OCI-LY1 (cell line): ENCODE data around the gene OR13J1.

Source experiments
- H2AFZ ChIP-seq: fragments of 200-600 bp; sonication (generic), shearing (Covaris generic); 2 replicates; pipeline ENCODE4 v1.6.0; 2014; ENCODE audit warnings: antibody characterized with exemption, mild to moderate bottlenecking, low read length
- H3F3A ChIP-seq: fragments of 200-600 bp; sonication (generic), shearing (Covaris generic); 2 replicates; pipeline ENCODE4 v1.6.0; 2014; ENCODE audit warnings: mild to moderate bottlenecking, antibody characterized with exemption, low read length, moderate library complexity; ENCODE audit not compliant: insufficient read depth
- H3K27ac ChIP-seq: fragments of 200-600 bp; sonication (generic); 2 replicates; pipeline ENCODE4 v1.5.1; 2014; ENCODE audit warnings: low read length, mixed run types, mild to moderate bottlenecking, low read depth; ENCODE audit not compliant: poor library complexity, severe bottlenecking
- H3K27me3 ChIP-seq: fragments of 200-600 bp; sonication (generic); 2 replicates; pipeline ENCODE4 v1.6.0; 2014; ENCODE audit warnings: antibody characterized with exemption, mild to moderate bottlenecking, low read length, moderate library complexity; ENCODE audit not compliant: insufficient read depth
- H3K36me3 ChIP-seq: fragments of 200-600 bp; sonication (generic); 2 replicates; pipeline ENCODE4 v1.6.1; 2014; ENCODE audit warnings: mild to moderate bottlenecking, antibody characterized with exemption, low read length, moderate library complexity, mixed read lengths; ENCODE audit not compliant: insufficient read depth
- H3K4me1 ChIP-seq: fragments of 200-600 bp; sonication (generic); 2 replicates; pipeline ENCODE4 v1.5.1; 2014; ENCODE audit warnings: mild to moderate bottlenecking, low read length, moderate library complexity; ENCODE audit not compliant: insufficient read depth, severe bottlenecking
- H3K4me2 ChIP-seq: fragments of 200-600 bp; sonication (generic), shearing (Covaris generic); 2 replicates; pipeline ENCODE4 v1.6.1; 2014; ENCODE audit warnings: low read length
- H3K4me3 ChIP-seq: fragments of 200-600 bp; sonication (generic); 2 replicates; pipeline ENCODE4 v1.5.1; 2014; ENCODE audit warnings: low read length, low read depth, mild to moderate bottlenecking, mixed read lengths; ENCODE audit not compliant: poor library complexity, severe bottlenecking
- H3K79me2 ChIP-seq: fragments of 200-600 bp; shearing (Covaris generic); 2 replicates; pipeline ENCODE4 v1.6.1; 2016; ENCODE audit warnings: mixed run types, low read length, mixed read lengths; ENCODE audit not compliant: insufficient read depth
- H3K9ac ChIP-seq: fragments of 200-600 bp; sonication (generic), shearing (Covaris generic); 2 replicates; pipeline ENCODE4 v1.6.1; 2014; ENCODE audit warnings: mild to moderate bottlenecking, low read length, mixed read lengths
- H3K9me2 ChIP-seq: fragments of 200-600 bp; sonication (generic), shearing (Covaris generic); 2 replicates; pipeline ENCODE4 v1.6.1; 2014; ENCODE audit warnings: low read depth, mild to moderate bottlenecking, low read length, mixed read lengths
- H3K9me3 ChIP-seq: fragments of 200-600 bp; shearing (Covaris generic); 2 replicates; pipeline ENCODE4 v1.6.1; 2014; ENCODE audit warnings: low read length, mixed read lengths
- H4K20me1 ChIP-seq: fragments of 200-600 bp; sonication (generic), shearing (Covaris generic); 2 replicates; pipeline ENCODE4 v1.6.0; 2016; ENCODE audit warnings: mild to moderate bottlenecking, low read length; ENCODE audit not compliant: insufficient read depth
- CTCF ChIP-seq: fragments of 200-600 bp; sonication (generic), shearing (Covaris generic); IDR thresholded peaks from 2 replicates; pipeline ENCODE4 v1.5.1; 2017; ENCODE audit warnings: mild to moderate bottlenecking, antibody characterized with exemption, low read length, moderate library complexity, mixed read lengths
- EZH2 ChIP-seq: fragments of 200-600 bp; sonication (generic), shearing (Covaris generic); IDR thresholded peaks from 2 replicates; pipeline ENCODE4 v1.8.0; 2017; ENCODE audit warnings: borderline replicate concordance, mixed run types, mild to moderate bottlenecking, antibody characterized with exemption, low read length, moderate library complexity, mixed read lengths

The OR13J1 gene

DNA sequence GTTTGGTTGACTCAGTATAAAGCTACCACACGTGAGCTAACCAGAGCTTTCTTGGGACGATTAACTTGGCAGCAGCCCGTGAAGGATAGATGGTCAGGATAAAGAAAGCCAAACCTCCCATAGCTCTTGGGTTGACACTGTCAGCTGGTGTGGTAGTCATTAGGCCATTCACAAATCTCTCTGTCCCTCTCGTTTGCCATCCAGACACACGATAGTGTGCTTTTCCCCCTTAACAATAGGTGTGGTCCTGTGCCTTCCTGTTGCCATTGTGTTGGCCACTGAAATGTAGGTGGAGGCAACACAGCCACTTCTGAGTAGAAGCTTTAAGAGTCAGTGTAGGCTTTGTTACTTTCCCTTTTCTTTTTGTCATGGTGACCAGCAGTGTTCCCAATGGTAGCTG lies 11.7 kb downstream of the OR13J1 start:
- TF ChIP-seq EZH2 (no peak), CTCF (no peak)
- no peaks in the 10 kb centered on the region for H3K9me3 ChIP-seq

DNA sequence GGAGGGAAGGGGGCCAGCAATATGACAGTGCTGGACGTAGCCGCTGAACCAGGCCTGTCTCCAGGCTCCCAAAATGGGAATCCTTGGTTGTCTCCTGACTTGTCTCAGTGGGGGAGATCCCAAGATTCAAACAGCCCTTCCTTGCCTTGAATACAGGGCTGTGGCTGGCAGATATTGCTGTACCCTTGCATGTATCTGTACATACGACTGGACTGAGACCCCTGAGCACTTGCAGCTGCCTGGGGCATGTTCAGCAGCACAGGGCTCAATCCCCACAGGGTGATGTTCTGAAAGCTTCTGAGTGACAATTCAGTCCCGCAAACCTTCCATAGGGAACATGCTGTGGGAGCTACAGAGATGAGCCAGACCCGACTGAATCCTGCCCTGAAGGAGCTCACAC lies 13.3 kb downstream of the OR13J1 start:
- Histone ChIP-seq H3K4me3 (no peak overlapping the region), H3K9me3 (no peaks in the 10 kb centered on the region)

More for the DNA sequence above, 11.7 kb downstream of the OR13J1 start:
- Histone ChIP-seq H2AFZ (no peak overlapping the region), H3K4me3 (no peak overlapping the region), H3K36me3 (no peaks in the 10 kb centered on the region), H3K4me2 (no peak overlapping the region), H3K27me3 (no peaks in the 10 kb centered on the region), H3K9ac (no peak overlapping the region), H3F3A (no peaks in the 10 kb centered on the region), H3K79me2 (no peaks in the 10 kb centered on the region), H3K9me2 (no peaks in the 10 kb centered on the region), H3K27ac (no peak overlapping the region), H3K4me1 (no peaks in the 10 kb centered on the region), H4K20me1 (no peaks in the 10 kb centered on the region)

GRCh38 chr9:35856206-35856605 lies 14.0 kb downstream of the OR13J1 start:
- no peak overlapping the region for H3K9ac ChIP-seq
- TF ChIP-seq CTCF (no peak), EZH2 (no peak)
- H3K9me2 ChIP-seq, result no peaks in the 10 kb centered on the region
- no peaks in the 10 kb centered on the region for H3K4me1 ChIP-seq
- H2AFZ ChIP-seq, result no peak overlapping the region
- no peaks in the 10 kb centered on the region for H3F3A ChIP-seq
- no peak overlapping the region for H3K27ac ChIP-seq
- no peaks in the 10 kb centered on the region for H4K20me1 ChIP-seq
- no peaks in the 10 kb centered on the region for H3K79me2 ChIP-seq
- H3K4me3 ChIP-seq, result no peak overlapping the region
- H3K9me3 ChIP-seq, result no peaks in the 10 kb centered on the region
- H3K36me3 ChIP-seq, result no peaks in the 10 kb centered on the region
- H3K4me2 ChIP-seq, result no peak overlapping the region
- no peaks in the 10 kb centered on the region for H3K27me3 ChIP-seq

More for the DNA sequence above, 13.3 kb downstream of the OR13J1 start:
- no peak overlapping the region for H3K9ac ChIP-seq
- no peaks in the 10 kb centered on the region for H3K9me2 ChIP-seq
- H3F3A ChIP-seq, result no peaks in the 10 kb centered on the region
- no peak overlapping the region for H2AFZ ChIP-seq
- H3K79me2 ChIP-seq, result no peaks in the 10 kb centered on the region
- H3K27me3 ChIP-seq, result no peaks in the 10 kb centered on the region
- no peaks in the 10 kb centered on the region for H4K20me1 ChIP-seq
- no peak overlapping the region for H3K4me2 ChIP-seq
- no peaks in the 10 kb centered on the region for H3K4me1 ChIP-seq
- no peaks in the 10 kb centered on the region for H3K36me3 ChIP-seq
- H3K27ac ChIP-seq, result no peak overlapping the region
- TF ChIP-seq CTCF, result no peak
- no peak for TF ChIP-seq EZH2
